ENCODE results near the gene HUS1B.
A peak's percentile ranks its signal among the peaks of the same experiment; 100 is the strongest.

Gene HUS1B

DNA sequence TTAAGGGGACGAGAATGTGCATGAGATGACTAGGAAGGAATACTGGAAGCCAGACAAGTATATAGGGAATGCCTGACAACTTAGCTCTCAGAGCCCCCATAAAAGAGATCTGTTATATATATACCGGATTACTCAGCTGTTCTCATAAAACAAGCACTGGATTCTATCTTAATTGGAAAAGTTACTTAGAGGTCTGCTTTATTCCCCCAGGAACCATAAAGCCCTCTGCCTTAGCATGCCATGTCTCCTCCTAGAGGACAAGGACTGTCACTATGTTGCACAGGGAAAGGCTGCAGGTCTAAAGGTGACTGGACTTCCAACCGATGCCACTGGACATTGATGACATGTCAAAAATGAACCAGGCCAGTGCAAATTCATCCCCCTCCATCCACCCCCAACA lies 29.6 kb upstream of the HUS1B start:
- DNase-seq (ENCODE audit: extremely low read depth, low read depth) = no peak
- TF ChIP-seq, protein P1, sequence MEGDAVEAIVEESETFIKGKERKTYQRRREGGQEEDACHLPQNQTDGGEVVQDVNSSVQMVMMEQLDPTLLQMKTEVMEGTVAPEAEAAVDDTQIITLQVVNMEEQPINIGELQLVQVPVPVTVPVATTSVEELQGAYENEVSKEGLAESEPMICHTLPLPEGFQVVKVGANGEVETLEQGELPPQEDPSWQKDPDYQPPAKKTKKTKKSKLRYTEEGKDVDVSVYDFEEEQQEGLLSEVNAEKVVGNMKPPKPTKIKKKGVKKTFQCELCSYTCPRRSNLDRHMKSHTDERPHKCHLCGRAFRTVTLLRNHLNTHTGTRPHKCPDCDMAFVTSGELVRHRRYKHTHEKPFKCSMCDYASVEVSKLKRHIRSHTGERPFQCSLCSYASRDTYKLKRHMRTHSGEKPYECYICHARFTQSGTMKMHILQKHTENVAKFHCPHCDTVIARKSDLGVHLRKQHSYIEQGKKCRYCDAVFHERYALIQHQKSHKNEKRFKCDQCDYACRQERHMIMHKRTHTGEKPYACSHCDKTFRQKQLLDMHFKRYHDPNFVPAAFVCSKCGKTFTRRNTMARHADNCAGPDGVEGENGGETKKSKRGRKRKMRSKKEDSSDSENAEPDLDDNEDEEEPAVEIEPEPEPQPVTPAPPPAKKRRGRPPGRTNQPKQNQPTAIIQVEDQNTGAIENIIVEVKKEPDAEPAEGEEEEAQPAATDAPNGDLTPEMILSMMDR (IDR thresholded peaks at IDR 0.05; ENCODE audit: low read depth, low read length) = no peak

DNA sequence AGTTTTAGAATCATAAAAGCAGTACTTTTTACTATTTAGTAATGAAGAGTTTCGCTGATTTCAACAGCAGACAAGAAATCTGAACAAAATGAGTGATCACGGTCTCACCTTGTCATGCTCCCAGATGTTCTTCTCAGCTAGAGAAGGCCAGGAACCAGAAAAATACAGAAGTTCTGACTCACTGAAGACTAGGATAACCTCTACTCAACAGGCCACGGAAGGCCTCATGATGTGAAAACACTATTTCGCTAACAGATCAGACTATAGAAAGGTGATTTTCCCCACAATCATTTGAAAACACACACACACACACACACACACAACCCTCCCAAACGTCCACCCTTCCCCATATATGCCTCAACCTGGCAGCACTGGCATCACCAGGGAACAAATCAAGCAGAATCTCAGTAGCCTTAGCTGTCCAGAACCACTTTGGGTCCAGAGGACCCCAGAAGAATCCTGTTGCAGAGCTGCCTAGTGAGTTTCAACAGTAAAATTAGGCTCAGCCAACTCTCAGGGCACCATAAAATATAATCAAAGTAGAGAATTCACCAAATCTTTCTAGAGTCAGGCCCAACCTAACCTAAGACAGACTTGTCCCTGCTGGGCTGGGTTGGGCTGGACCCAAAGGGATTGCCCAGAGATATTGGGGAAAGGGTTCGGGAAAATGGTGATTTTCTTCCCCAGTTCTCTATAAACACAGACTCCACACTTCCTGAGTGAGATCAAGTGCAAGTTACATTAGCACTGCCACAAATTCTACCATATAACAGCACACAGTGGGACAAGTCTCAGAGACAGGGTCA lies 28.1 kb upstream of the HUS1B start:
- no peak for DNase-seq (ENCODE audit: extremely low read depth, low read depth)
- TF ChIP-seq, protein P1 (IDR thresholded peaks at IDR 0.05; ENCODE audit: low read depth, low read length) = no peak

DNA sequence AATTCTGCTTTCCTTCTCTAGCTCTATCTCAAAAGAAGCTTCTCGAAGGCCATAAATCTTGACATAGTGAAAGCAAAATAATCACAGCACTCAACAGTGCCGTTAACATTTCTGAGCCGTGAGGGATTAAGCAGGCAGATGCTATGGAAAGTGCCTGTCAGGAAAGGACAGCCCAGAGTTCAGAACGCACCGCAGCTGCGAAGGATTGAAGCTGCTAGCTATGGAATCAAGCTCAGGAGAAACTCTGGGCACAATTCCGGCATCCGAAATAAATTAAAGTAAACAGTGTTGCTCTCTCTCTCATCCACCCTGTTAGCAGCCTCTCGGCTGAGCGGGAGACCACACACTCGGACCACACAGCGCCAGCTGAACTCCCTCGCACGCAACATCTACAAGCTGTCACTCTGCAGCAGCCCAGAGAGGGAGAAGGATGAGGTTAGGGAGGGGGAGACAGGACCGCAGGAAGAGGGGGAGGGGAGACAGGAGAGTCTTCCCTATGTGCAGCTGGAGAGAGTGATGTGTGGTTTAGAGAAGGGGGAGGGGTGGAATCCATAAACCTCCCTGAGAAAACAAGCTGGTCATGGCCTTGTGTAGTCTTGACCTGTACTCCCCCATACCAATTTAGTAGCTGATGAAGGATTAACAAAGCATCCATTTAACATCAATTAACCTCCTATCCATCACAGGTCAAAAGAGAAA lies 27.0 kb upstream of the HUS1B start:
- TF ChIP-seq, protein P1 (IDR thresholded peaks at IDR 0.05; ENCODE audit: low read depth, low read length) = no peak
- peak; percentile 65 for DNase-seq (ENCODE audit: extremely low read depth, low read depth)

DNA sequence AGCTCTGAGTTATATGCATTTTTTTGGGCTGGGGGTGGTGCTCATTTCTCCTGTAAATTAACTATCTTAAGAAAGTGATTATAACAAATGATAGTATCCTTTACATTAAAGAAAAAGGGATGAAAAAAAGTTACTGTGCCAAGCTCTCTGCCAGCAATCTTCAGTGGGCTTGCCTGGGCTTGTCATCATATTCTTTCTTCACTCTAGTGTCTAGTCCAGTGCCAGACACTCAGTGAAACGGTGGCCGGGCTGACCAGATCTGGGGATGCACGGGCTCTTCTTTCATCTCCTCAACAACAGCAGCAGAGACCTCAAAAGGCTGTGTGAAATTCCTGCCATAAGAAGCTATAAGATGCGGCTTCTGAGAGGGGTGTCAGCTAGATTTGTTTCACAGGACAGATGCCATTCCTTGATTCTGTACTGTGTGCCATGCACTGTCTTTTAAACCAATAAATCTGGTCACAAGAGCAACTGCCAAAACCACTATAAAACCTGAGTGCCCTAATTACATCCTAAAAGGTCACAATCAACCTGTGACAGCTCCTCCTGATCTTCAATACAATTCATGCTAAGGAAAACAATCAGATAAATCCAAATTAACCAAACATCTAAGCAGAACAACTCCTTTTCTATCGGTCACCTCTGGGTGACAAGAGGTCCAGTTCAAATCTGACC lies 23.9 kb upstream of the HUS1B start:
- DNase-seq (ENCODE audit: extremely low read depth, low read depth) = no peak

DNA sequence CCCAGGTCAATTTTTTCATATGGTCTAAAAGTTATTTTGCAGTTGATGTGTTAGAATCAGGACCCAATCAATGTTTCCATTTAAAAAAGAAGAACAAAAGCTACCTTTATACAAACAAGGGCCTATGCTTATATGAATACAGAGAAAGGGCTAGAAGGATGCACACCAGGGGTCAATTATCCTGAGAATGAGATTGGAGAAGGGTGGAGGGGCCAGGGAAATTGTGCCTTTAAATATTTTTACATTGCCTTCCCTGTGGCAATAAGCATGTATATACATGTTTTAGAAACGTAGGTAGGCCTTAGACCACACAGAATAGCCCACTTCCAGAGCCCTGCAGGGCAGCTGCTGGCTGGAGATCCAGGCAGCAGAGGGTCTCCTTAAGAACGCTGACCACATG lies 23.4 kb upstream of the HUS1B start:
- TF ChIP-seq, protein P1 (IDR thresholded peaks at IDR 0.05; ENCODE audit: low read depth, low read length) = no peak
- no peak for DNase-seq (ENCODE audit: extremely low read depth, low read depth)

More for the DNA sequence above, 23.9 kb upstream of the HUS1B start:
- TF ChIP-seq, protein P1 (IDR thresholded peaks at IDR 0.05; ENCODE audit: low read depth, low read length) = no peak

DNA sequence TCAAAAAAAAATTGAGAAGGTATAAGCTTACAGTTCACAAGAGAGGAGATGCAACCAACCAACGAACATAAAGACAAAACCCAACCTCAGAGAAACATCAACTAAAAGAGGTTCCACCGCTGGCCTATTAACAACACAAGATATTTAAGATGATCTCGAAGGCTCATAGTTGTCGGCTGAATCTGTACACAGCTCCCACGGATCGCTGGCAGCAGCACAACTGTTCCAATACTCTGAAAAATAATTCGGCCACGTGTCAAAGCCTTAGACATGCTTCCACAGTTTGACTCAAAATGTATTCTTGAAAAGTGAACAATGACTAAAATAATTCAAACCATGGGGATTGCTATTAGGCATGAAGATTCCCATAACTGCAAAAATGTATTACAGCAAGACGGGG lies 22.4 kb upstream of the HUS1B start:
- no peak for DNase-seq (ENCODE audit: extremely low read depth, low read depth)
- TF ChIP-seq, protein P1 (IDR thresholded peaks at IDR 0.05; ENCODE audit: low read depth, low read length) = no peak

DNA sequence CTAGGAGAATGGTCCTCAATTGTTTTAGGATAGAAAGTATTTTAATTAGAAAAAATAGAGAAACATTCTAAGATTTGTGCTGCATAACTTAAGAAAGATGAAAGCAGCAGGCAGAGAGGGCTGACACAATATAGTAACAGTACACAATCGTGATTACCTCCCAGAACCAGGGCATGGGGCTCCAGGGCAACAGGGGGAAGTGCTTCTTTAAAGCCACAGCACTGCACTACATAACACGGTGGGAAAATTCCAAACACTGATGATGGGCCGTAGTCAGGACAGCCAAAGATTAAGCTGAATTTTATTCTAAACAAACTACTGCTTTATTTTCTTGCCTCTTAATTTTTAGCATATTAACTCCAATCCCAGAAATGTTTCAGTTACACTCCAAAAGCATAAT lies 21.6 kb upstream of the HUS1B start:
- DNase-seq (ENCODE audit: extremely low read depth, low read depth) = no peak
- TF ChIP-seq, protein P1 (IDR thresholded peaks at IDR 0.05; ENCODE audit: low read depth, low read length) = no peak
